K562 (cell line): ENCODE measurements around the gene BRWD1. TPM values are rescaled to one million over a fixed set of nuclear protein-coding genes. Genes with fewer than 3 reads are reported as not detected.
A peak's percentile ranks its signal among the peaks of the same experiment; 100 is the strongest.

Source experiments
- ATAC-seq: fragments of 200-7000 bp; cut with Tn5 transposase; 3 replicates; pipeline ENCODE4 v1.9.1; 2020; ENCODE audit warnings: moderate library complexity
- BruUV-seq: library from RNA; stranded (reverse); fragments of 400-500 nt; replicated peaks from 2 replicates; lab custom pipeline; 2021; lab: Mats Ljungman, UMichigan
- CTCF ChIA-PET: fragments of 300-600 bp; formaldehyde crosslinking; extraction: SDS; loops from one replicate; lab custom pipeline; 2021; ENCODE audit warnings: low intra/inter-chr PET ratio; lab: Yijun Ruan, JAX
- POLR2A ChIA-PET: fragments of 300-600, 350-650 bp; sonication (Branson Sonifier 250); formaldehyde crosslinking; extraction: SDS; loops from one replicate; lab custom pipeline; 2021; ENCODE audit warnings: antibody characterized with exemption, inconsistent platforms; lab: Yijun Ruan, JAX
- DNase-seq, 4 experiments: peaks; one replicate each; pipeline versions ENCODE4 v3.0.0 to v3.0.0-alpha.2; 2011 to 2018; ENCODE audit warnings: low spot score in 3 of 4, mixed read lengths in 3 of 4; ENCODE audit errors: extremely low read depth in 1 of 4
- FAIRE-seq: peaks from 2 replicates; lab custom pipeline; 2011; peaks lifted over from hg19 to GRCh38; lab: Jason Lieb, UNC
- H2AFZ ChIP-seq: 2 replicates; pipeline ENCODE4 v1.6.0; 2011; ENCODE audit warnings: low read depth, low read length, control low read depth, inconsistent platforms
- H3K27ac ChIP-seq: fragments of 200-600 bp; 3 replicates; pipeline ENCODE4 v1.8.0; 2011; ENCODE audit warnings: low read depth, mild to moderate bottlenecking, control low read depth, inconsistent platforms, low read length, moderate library complexity, mixed read lengths; ENCODE audit errors: extremely low read depth
- H3K27me3 ChIP-seq, 2 experiments: fragments of 300-600 bp in 1 of 2; 2 replicates in 1 of 2; 3 replicates in 1 of 2; pipeline versions ENCODE4 v1.6.0 to v1.8.0; 2011; ENCODE audit warnings: inconsistent platforms in 2 of 2, low read length in 2 of 2, mild to moderate bottlenecking in 1 of 2, mixed read lengths in 1 of 2, moderate library complexity in 1 of 2; ENCODE audit not compliant: control insufficient read depth in 2 of 2, insufficient read depth in 2 of 2
- H3K36me3 ChIP-seq: fragments of 300-600 bp; 3 replicates; pipeline ENCODE4 v1.8.0; 2011; ENCODE audit warnings: mild to moderate bottlenecking, low read length, inconsistent platforms; ENCODE audit not compliant: control insufficient read depth, insufficient read depth
- H3K4me1 ChIP-seq, 2 experiments: fragments of 200-600 bp in 1 of 2; replicated peaks in 1 of 2; 2 replicates in 1 of 2; 3 replicates in 1 of 2; pipeline versions ENCODE4 v1.5.1 to v1.8.0; 2011; ENCODE audit warnings: inconsistent platforms in 2 of 2, low read length in 2 of 2, mild to moderate bottlenecking in 1 of 2, mixed read lengths in 1 of 2, moderate library complexity in 1 of 2; ENCODE audit not compliant: control insufficient read depth in 2 of 2, insufficient read depth in 2 of 2
- H3K4me2 ChIP-seq: 2 replicates; pipeline ENCODE4 v1.6.1; 2011; ENCODE audit warnings: low read length, control low read depth, inconsistent platforms, mixed read lengths; ENCODE audit not compliant: insufficient read depth
- H3K4me3 ChIP-seq: fragments of 200-600 bp; sonication (generic), shearing (Covaris generic); 2 replicates; pipeline ENCODE4 v1.5.1; 2016; ENCODE audit warnings: control low read depth, inconsistent platforms
- H3K79me2 ChIP-seq: fragments of 200-600 bp; 3 replicates; pipeline ENCODE4 v1.8.0; 2011; ENCODE audit warnings: low read length, inconsistent platforms; ENCODE audit not compliant: control insufficient read depth, insufficient read depth
- H3K9ac ChIP-seq, 2 experiments: 2 replicates each; pipeline versions ENCODE4 v1.6.0 to v1.6.1; 2011; ENCODE audit warnings: low read depth in 2 of 2, low read length in 2 of 2, control low read depth in 1 of 2, inconsistent platforms in 1 of 2, mild to moderate bottlenecking in 1 of 2, mixed read lengths in 1 of 2; ENCODE audit not compliant: insufficient read depth in 1 of 2
- H3K9me1 ChIP-seq: one replicate; pipeline ENCODE4 v1.6.0; 2011; ENCODE audit warnings: inconsistent platforms, mild to moderate bottlenecking, low read length, moderate library complexity; ENCODE audit not compliant: control insufficient read depth, insufficient read depth
- H3K9me3 ChIP-seq: replicated peaks from 2 replicates; pipeline ENCODE4 v1.5.1; 2011; ENCODE audit warnings: low read depth, low read length, inconsistent platforms; ENCODE audit not compliant: control insufficient read depth, insufficient read depth
- H4K20me1 ChIP-seq: replicated peaks from 2 replicates; pipeline ENCODE4 v1.6.1; 2011; ENCODE audit warnings: low read length, inconsistent platforms, mixed read lengths; ENCODE audit not compliant: control insufficient read depth, insufficient read depth
- FOXA3 ChIP-seq, 2 experiments: fragments of 450-650 bp in 1 of 2; sonication (generic) in 1 of 2; formaldehyde crosslinking; IDR thresholded peaks in 1 of 2; conservative IDR thresholded peaks in 1 of 2; 2 replicates each; pipeline versions ENCODE4 v1.4.0 to v1.8.0; 2020 to 2022; ENCODE audit warnings: mild to moderate bottlenecking in 2 of 2, missing genetic modification reagents in 1 of 2
- NR1H2 ChIP-seq: sonication (generic); formaldehyde crosslinking; IDR thresholded peaks from 2 replicates; pipeline ENCODE4 v1.4.0; 2020; ENCODE audit warnings: mild to moderate bottlenecking, missing genetic modification reagents
- POLR2H ChIP-seq: IDR thresholded peaks from 2 replicates; pipeline ENCODE4 v1.6.1; 2016; ENCODE audit warnings: missing genetic modification characterization, low read depth, mild to moderate bottlenecking, control low read depth, missing compliant biosample characterization, moderate library complexity
- RBM15 ChIP-seq: fragments of 200-400 bp; formaldehyde crosslinking; IDR thresholded peaks from 2 replicates; pipeline ENCODE4 v1.6.1; 2018; ENCODE audit warnings: mild to moderate bottlenecking, low read length, moderate library complexity; ENCODE audit not compliant: insufficient read depth
- ZC3H4 ChIP-seq: sonication (generic); formaldehyde crosslinking; IDR thresholded peaks from 2 replicates; pipeline ENCODE4 v1.9.0; 2021; ENCODE audit warnings: missing genetic modification reagents, borderline replicate concordance
- WGBS: fragments of 100-300 bp; shearing (Covaris generic); methylation state at CpG from one replicate; pipeline ENCODE4 v1.1.6; 2016; ENCODE audit warnings: low coverage, mixed read lengths; ENCODE audit not compliant: insufficient coverage; ENCODE audit errors: missing lambda C conversion rate; 5-methylcytosine and 5-hydroxymethylcytosine counted together
- in situ Hi-C: fragments of 300-500 bp; cut with MboI; formaldehyde crosslinking; loops from 4 replicates; pipeline ENCODE4 v1.15.0; 2018; ENCODE audit warnings: inconsistent platforms, mixed read lengths
- intact Hi-C: fragments of 100-400 bp; cut with micrococcal nuclease; formaldehyde crosslinking; loops from 2 replicates; pipeline ENCODE4 v1.14.2; 2022
- polyA plus RNA-seq, 8 experiments: library from polyadenylated mRNA; depleted of rRNA in 4 of 8; stranded (reverse) in 5 of 8; unstranded in 3 of 8; fragments of >200 nt; fragmentation: Nextera tagmentation in 2 of 8; fragmentation: Illumina TruSeq in 1 of 8; extraction: Ambion mirVana in 2 of 8; extraction: Trizol in 1 of 8; gene quantifications; 2 replicates each; pipeline versions ENCODE4 v1.2.1 to v1.2.3, GENCODE V29; 2011 to 2014; ENCODE audit warnings: inconsistent platforms in 1 of 8, missing spikeins in 1 of 8
- total RNA-seq, 7 experiments: library from RNA; depleted of rRNA in 6 of 7; stranded (reverse); fragments of >200 nt in 6 of 7; fragmentation: Illumina TruSeq in 2 of 7; extraction: Trizol in 2 of 7; gene quantifications; 2 replicates each; pipeline versions ENCODE4 v1.2.1 to v1.2.3, GENCODE V29; 2011 to 2021; ENCODE audit warnings: low replicate concordance in 1 of 7

Gene BRWD1
- total and polyA plus RNA-seq, 9 of the 15 experiments (the other 6 are each of a cell fraction or from before 2014, with no cell fraction given) = 10.1 to 60.2 (median 34.1) TPM

DNA sequence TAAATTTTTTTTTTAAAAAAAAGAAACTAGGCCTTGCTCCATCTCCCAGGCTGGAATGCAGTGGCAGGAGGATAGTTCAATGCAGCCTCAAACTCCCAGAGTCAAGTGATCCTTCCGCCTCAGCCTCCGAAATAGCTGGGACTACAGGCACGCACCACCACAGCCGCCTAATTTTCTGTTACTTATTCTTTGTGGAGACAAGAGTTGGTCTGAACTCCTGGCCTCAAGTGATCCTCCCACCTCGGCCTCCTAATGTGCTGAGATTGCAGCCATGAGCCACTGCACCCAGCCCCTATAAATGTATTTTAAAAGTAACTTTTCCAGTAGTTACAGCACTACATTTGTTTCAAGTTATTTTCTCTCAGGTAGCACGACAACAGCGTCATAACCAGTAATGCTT, 2.3 kb downstream of the BRWD1 start:
- H3K9ac ChIP-seq = no peak overlapping the region
- no peak overlapping the region for H2AFZ ChIP-seq
- peaks cover 9% of the 10 kb centered on the region for H4K20me1 ChIP-seq
- in situ Hi-C loops = no loop called here
- POLR2A ChIA-PET = interaction anchor here (0.7 to 1.9 kb wide), 4 partner anchors 10 to 158 kb away, joined by 3 to 10 read pairs (median 7); no protein-coding TSS in a partner anchor
- H3K4me2 ChIP-seq = no peak overlapping the region
- CTCF ChIA-PET = no interaction called here
- H3K4me3 ChIP-seq = no peak overlapping the region
- WGBS = 90% methylated on average over 7 of the region's 7 CpGs
- peaks cover 80% of the 10 kb centered on the region for H3K79me2 ChIP-seq
- no peaks in the 10 kb centered on the region for H3K9me3 ChIP-seq
- no peak for TF ChIP-seq ZC3H4 (CRISPR knock-in tag)
- no peak for TF ChIP-seq RBM15
- TF ChIP-seq, all 486 proteins: peak for 0
- Histone ChIP-seq H3K36me3 (peaks cover 41% of the 10 kb centered on the region), H3K9me1 (no peaks in the 10 kb centered on the region), H3K27ac (no peak overlapping the region), H3K27me3 (no peaks in the 10 kb centered on the region), H3K4me1 (peaks cover 17 to 22% of the 10 kb centered on the region in 2 experiments)
- FAIRE-seq (no peak), ATAC-seq (no peak), DNase-seq (no peak)
- intact Hi-C loops = loop anchor here (5.0 to 10.0 kb wide), 2 partner anchors 104 to 126 kb away; partner anchors contain the start of gene PSMG1
- BruUV-seq = no TSS peak

DNA sequence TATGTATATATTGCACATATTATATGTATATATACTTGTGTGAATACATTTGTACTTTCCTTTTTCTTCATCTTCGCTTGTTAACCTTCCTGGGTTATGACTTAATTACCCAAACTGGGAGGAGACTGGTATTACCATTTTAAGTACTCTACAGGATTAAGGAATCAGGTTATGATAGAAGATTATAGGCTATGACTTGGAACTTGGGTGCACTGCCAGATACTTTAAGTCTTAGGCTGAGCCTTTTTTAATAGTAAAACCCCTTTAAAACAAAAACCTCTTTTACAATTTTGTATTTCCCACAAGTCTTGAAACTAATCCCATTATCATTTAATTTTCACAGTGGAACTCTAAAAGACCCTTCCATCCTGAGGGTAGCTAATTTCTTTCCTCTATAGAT, 6.0 kb downstream of the BRWD1 start:
- Histone ChIP-seq H3K4me3 (no peak overlapping the region), H3K27ac (no peak overlapping the region), H3K4me1 (peaks cover 3 to 5% of the 10 kb centered on the region in 2 experiments; a peak in 2 of 5 replicates), H4K20me1 (peaks cover 9% of the 10 kb centered on the region), H3K27me3 (no peaks in the 10 kb centered on the region), H2AFZ (no peak overlapping the region), H3K9ac (no peak overlapping the region), H3K79me2 (peaks cover 70% of the 10 kb centered on the region), H3K9me3 (no peaks in the 10 kb centered on the region), H3K9me1 (no peaks in the 10 kb centered on the region), H3K36me3 (peaks cover 65% of the 10 kb centered on the region), H3K4me2 (no peak overlapping the region)
- CTCF ChIA-PET = no interaction called here
- FAIRE-seq (no peak), DNase-seq (no peak), ATAC-seq (no peak)
- no TSS peak for BruUV-seq
- POLR2A ChIA-PET = interaction anchor here (1.1 to 3.5 kb wide), 2 partner anchors 10 to 88 kb away, joined by 3 to 17 read pairs; no protein-coding TSS in a partner anchor
- WGBS = 93% methylated on average over 1 of the region's 1 CpG
- TF ChIP-seq FOXA3 (CRISPR knock-in tag; conservative IDR thresholded peaks at IDR 0.05 in 1 of 2, IDR thresholded peaks at IDR 0.05 in 1 of 2) = no peak
- TF ChIP-seq POLR2H = 0 out of 2 replicates have a peak, but pooled peaks have one; percentile 1
- no peak for TF ChIP-seq NR1H2 (CRISPR knock-in tag)
- in situ Hi-C loops (no loop called here), intact Hi-C loops (no loop called here)
